GM19239 (cell line): Measurements from ENCODE around the gene FLYWCH2.
A peak's percentile ranks its signal among the peaks of the same experiment; 100 is the strongest.
"Not testable (repeated sequence)": the region's sequence is repeated elsewhere in the genome, so short reads cannot be mapped to it uniquely, and the experiment has no call there.

ENCODE experiments used
- DNase-seq: peaks from one replicate; pipeline ENCODE4 v3.0.0; 2011; ENCODE audit warnings: low spot score; ENCODE audit not compliant: insufficient read length
- FAIRE-seq: peaks from 2 replicates; lab custom pipeline; 2011; peaks lifted over from hg19 to GRCh38; lab: Jason Lieb, UNC

Gene FLYWCH2

DNA sequence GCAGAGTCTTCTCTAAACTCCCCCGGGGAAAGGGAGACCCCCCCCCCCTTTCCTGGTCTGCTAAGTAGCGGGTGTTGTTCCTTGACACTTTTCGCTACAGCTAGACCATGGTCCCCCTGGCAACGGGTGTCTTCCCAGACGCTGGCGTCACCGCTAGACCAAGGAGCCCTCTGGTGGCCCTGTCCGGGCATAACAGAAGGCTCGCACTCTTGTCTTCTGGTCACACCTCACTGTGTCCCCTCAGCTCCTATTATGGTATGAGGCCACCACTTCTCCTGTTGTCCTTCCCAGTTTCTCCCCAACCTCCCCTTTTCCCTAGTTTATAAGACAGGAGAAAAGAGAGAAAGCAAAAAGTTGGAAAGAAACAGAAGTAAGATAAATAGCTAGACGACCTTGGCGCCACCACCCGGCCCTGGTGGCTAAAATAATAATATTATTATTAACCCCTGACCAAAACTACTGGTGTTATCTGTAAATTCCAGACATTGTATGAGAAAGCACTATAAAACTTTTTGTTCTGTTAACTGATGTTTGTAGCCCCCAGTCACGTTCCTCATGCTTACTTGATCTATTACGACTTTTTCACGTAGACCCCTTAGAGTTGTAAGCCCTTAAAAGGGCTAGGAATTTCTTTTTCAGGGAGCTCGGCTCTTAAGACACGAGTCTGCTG lies 24.2 kb downstream of the FLYWCH2 start:
- DNase-seq, result not testable (repeated sequence)

DNA sequence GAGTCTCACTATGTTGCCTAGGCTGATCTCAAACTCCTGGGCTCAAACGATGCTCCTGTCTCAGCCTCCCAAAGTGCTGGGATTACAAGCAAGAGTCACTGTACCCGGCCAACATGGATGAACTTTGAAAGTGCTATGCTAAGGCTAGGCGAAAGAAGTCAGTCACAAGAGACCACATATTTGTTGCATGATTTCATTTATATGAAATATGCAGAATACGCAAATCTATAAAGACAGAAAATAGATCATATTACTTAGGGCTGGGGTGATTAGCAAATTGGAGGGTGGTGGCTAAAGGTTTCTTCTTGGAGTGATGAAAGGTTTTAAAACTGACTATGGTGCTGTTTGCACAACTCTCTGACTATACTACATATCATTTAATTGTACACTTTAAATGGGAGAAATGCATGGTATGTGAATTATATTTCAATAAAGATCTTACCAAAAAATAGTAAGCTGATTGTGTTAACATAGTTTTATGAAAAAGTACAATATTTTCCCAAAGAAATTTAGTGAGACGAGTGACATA lies 27.5 kb downstream of the FLYWCH2 start:
- FAIRE-seq, result no peak
- no peak for DNase-seq

More for the DNA sequence above, 24.2 kb downstream of the FLYWCH2 start:
- FAIRE-seq, result not testable (repeated sequence)

DNA sequence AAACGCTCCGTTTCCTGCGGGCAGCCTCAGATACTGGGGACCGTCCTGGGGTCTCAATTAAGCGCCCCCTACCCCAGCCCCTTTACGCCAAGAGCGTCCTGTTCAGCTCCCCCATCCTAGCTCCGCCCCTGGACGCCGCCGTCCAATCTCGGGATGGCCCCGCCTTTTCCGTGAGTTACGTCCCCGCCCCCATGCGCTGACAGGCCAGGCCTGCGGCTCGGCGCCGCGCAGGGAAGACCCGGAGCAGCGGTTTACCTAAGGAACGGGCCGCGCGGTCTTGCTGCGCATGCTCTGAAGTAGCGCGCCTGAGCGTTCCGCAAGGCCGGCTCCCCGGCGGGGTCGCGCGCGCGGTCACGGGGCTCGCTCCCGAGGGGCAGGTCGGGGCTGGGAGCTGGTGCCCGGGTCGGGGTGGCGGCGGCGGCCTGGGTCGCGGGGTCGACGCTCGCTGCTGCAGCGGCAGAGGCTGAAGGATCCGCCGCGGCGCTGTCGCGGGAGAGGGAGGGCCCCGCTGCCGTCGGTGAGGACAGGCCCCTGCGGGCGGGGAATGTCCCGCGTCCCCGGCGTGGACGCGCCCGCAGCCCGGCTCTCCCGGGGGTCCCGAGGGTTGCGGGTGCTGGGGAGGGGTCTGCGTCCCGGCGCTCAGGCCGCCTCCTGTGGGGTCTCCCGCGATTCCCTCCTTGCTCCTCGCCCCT lies 28.8 kb downstream of the FLYWCH2 start, which contains the start of gene FLYWCH1:
FLYWCH1 (plus strand) TSS at position 294 of the 692 bp plus-strand sequence. CDS start 17,755 bp downstream, outside the sequence.
- DNase-seq (peak; percentile 88), FAIRE-seq (peak; percentile 90)

DNA sequence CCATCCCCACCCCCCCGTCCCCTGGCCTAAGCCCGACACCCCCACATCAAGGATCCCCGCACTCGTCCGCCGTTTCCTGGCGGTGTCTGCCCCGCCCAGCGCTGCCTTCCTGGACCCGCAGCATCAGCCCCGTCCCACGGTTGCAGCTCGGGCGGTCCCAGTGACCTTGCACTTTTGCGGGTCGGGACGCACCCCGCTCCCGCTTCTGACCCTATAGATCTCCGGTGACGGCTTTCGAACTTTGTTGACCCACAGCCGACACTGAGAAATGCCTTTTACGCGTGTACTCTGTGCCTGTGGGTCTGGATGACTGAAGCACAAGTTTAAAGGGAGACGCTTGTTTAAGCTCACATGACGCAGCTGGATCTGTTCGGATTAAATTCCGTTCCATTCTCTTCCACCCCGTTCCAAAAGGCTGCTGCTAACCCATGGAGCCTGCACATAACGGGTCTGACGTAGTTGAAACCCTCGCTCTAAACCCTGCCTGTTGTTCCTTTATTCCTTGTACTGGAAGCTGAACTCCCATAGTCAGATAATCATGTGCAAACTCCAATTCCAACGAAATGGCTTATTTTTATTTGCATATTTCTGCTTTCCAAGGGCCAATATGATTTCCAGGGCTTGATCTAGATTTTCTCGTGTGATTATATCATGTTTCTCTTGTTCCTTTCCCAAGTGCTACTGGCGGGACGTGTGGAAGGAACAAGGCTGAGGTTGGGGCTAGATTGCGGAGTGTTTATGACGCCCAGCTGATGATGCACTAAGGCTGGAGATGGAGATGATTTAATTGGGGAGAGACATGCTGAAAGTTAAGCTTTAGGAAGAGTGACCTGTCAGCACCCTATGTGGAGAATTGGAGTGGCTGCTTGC lies 29.6 kb downstream of the FLYWCH2 start:
- DNase-seq (no peak), FAIRE-seq (no peak)

DNA sequence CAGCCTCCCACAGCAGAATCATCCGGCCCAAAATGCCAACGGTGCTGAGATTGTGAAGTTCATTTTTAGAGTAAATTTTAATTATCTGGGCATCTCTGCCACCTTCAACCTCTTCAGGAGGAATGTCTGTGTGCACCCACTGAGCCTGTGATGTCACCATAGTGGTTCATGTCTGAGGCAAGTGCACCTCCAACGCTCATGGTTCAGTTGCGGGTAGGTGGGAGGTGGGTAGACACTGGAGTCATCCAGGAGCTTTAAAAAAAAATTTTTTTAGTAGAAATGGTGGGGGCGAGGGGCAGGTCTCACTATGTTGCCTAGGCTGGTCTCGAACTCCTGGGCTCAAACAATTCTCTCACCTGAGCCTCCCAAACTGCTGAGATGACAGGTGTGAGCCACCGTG lies 30.6 kb downstream of the FLYWCH2 start:
- DNase-seq (no peak), FAIRE-seq (no peak)

DNA sequence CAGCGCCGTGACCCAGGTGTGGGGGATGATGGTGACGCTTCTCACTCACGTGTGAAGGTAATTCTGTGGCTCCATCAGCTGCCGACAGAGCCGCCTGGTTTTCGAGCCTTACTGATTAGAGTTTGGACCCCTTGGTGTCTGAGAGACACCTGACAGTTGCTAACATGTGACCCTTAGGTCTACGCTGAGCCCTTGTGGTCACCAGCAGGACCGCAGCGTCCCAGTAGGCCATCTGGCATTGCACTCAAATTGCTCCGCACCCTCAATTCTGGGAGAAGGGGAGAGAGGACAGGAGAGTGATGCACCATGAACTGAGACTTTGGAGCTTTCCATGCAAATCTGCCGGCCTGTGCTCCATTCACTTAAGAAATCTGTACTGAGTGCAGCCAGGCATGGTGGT lies 31.2 kb downstream of the FLYWCH2 start:
- FAIRE-seq (no peak), DNase-seq (no peak)

DNA sequence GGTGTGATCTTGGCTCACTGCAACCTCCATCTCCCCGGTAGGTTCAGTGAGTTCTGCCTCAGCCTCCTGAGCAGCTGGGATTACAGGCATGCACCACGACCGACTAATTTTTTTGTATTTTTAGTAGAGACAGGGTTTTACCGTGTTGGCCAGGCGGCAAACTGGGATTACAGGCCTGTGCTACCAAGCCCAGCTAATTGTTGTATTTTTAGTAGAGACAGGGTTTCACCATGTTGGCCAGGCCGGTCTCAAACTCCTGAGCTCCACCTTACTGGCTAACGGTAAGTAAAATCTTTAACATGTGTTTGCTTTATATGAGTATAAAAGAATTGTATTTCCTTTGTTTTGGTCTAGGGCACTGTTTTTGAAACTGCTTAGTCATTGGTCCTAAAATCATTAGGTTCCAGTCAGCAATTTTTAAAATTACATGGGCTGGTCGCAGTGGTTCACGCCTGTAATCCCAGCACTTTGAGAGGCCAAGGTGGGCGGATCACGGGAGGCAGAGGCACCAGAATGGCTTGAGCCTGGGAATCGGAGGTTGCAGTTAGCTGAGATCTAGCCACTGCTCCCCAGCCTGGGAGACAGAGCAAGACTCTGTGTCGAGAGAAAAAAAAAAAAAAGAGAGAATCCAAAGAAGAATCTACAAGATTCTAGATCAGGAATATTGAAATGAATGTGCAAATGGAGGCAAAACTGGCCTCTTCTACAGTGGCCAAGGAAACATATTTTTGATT lies 32.3 kb downstream of the FLYWCH2 start:
- no peak for DNase-seq
- no peak for FAIRE-seq

DNA sequence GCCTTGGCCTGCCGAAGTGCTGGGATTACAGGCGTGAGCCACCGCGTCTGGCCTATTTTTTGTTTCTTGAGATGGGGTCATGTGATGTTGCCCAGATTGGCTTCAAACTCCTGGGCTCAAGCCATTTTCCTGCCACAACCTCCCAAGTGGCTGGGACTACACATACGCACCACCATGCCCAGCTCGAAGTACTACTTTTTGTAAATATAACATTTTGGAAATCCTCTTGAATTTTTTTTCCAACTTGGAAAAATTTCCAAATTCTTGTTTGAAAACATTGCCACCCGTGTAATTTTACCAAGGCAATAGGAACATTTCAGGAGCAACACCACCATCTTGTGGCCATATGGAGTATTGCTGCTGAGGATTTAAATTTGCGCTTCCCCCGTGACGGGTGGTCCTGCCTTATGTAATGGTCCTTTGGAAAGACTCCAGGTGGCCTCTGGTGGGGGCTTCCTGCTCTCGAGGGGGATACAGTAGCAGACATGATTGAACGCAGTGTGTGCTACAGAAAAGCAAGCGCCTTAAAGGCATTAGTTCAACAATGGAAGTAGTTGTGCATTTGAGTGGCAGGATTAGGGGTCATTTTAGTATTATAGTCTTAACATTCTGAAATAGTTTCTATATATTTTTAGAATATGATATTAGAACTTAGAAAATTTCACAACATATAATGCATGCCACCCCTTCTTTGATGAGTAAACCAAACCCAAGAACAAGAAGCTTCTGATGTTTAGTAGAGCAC lies 36.7 kb downstream of the FLYWCH2 start:
- no peak for DNase-seq
- FAIRE-seq, result peak; percentile 86

DNA sequence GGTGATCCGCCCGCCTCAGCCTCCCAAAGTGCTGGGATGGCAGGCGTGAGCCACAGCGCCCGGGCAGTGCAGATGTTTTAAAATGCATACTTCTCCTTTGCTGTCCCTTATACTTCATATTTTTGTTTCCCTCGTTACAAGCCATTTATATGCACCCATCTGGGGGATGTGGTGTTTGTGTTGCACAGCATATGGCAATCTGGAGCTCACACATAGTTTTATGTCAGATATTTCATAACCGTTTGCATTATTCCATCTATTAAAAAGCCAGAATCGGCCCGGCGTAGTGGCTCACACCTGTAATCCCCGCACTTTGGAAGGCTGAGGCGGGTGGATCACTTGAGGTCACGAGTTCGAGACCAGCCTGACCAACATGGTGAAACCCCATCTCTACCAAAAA lies 40.5 kb downstream of the FLYWCH2 start:
- FAIRE-seq (no peak), DNase-seq (no peak)

DNA sequence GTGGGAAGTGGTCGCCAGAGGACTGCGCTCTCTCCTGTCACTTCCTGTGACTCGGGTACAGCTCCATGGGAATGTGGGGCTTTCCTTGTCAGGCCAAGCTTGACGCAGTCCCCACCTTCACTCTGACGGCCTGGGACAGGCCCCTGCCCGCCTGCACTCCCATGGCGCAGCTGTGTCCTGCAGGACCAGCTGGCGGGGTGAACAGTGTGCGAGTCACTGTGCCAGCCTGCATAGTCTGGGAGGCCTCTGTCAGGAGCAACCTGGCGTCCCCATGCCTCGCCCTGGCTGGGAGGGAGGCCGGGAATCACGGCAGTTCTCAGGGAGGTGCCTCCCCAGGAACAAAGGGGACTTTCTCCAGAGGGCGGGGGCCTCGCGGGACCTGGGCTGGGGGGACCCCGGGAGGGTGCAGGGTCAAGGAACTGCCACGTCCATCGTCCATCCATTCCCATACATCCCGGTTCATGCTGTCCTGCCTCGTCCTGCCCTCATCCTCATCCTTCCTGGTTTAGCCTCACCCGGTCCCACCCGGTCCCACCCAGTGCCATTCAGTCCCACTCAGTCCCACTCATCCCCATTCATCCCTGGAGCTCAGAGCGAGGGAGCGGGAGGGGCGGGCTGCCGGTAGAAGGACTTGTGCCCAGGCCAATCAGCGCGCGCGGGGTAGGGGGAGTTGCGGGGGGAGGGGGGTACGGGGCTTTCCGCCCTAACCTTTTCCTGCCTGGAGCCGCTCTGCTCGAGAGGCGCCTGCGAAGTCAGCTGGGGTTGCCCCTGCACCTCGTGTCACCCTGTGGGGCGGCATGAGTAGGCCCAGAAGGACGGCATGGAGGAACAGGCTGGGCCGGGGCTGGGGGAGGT lies 42.1 kb downstream of the FLYWCH2 start:
- FAIRE-seq (no peak), DNase-seq (no peak)

DNA sequence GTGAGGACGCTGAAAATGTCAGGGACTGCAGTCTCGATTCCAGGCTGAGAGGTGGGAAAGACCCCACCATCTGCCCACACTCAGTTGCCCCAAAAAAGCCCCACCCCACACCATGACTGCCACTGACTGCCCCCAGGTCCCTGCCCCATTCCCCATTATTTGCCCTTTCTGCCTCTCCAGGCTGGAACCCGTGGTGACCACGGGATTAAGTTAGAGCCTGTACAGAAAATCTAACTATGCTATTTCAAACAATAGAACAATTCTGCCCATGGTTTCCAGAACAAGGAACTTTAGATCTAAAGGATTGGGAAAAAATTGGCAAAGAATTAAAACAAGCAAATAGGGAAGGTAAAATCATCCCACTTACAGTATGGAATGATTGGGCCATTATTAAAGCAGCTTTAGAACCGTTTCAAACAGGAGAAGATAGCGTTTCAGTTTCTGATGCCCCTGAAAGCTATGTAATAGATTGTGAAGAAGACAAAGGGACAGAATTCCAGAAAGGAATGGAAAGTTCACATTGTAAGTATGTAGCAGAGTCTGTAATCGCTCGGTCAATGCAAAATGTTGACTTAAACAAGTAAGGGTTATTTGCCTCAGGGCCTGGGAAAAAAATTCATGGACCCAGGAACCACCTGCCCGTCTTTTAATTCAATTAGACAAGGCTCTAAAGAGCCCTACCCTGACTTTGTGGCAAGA lies 43.1 kb downstream of the FLYWCH2 start:
- no peak for DNase-seq
- FAIRE-seq, result no peak

DNA sequence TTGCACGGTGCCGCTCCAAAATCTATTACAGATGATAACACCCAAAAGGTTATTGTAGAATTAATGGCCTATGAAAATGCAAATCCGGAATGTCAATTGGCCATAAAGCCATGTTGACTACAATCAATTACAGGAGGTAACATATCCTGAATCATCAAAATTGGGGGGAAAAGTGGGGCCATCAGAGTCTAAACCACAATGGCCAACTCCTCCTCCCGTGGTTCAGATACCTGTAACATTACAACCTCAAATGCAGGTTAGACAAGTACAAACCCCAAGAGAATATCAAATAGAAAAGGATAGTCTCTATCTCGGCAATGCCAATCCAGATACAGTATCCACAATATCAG lies 43.6 kb downstream of the FLYWCH2 start:
- DNase-seq (no peak), FAIRE-seq (no peak)

DNA sequence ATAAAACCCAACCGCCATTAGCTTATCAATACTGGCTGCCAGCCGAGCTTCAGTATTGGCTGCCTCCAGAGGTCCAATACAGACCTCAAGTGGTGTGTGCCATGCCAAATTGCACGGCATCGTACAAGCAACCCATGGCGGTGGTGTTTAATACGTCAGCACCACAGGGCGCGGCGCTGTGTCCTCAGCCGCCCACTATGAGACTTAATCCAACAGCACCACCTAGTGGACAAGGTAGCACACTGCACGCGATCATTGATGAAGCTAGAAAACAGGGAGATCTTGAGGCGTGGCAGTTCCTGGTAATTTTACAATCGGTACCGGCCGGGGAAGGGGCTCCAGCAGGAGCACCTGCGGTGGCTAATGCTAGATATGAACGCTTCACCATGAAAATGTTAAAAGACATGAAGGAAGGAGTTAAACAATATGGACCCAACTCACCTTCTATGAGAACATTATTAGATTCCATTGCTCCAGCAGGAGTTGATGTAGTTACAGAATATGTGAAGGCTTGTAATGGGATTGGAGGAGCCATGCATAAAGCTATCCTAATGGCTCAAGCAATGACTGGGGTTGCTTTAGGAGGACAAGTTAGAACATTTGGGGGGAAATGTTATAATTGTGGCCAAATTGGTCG lies 44.1 kb downstream of the FLYWCH2 start:
- DNase-seq (peak; percentile 68), FAIRE-seq (peak; percentile 94)

DNA sequence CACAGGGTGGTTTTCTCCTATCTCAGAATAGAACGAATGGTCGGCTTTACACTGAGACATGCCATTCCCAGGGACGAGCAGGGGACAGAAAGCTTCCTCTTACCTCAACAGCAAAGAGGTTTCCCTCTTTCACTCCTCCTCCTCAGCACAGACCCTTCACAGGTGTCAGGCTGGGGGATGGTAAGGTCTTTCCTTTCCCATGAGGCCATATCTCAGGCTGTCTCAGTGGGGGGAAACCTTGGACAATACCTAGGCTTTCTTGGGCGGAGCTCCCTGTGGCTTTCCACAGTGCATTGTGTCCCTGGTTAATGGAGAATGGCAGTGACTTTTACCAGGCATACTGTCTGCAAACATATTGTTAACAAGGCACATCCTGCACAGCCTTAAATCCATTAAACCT lies 45.1 kb downstream of the FLYWCH2 start:
- DNase-seq, FAIRE-seq: not testable (repeated sequence)

DNA sequence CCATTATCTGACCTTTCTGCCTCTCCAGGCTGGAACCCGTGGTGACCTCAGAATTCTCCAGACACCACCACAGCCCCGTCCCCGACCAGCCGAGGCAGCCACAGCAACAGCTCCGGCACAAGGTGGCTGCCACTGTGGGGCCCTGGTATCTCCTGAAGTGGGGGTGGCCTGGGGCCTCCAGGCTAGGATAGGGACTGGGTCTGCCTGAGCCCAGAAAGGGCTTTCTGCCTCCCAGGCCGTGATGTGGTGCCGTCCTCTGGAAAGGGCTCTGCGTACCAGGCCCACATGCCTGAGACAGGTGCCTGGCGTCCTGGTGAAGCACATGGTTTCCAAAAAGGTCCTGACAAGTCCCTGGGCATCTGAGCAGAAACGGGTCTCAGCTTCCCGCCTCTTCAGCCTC lies 45.8 kb downstream of the FLYWCH2 start:
- DNase-seq (no peak), FAIRE-seq (no peak)

DNA sequence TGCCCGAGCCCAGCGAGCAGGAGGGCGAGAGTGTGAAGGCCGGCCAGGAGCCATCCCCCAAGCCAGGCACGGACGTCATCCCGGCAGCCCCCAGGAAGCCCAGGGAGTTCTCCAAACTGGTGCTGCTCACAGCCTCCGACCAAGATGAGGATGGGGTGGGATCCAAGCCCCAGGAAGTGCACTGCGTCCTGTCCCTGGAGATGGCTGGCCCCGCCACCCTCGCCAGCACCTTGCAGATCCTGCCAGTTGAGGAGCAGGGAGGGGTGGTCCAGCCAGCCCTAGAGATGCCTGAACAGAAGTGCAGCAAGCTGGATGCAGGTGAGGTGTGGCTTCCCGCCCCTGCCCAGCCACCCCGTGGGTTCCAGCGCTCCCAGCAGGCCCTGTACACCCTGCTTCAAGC lies 46.7 kb downstream of the FLYWCH2 start:
- no peak for DNase-seq
- no peak for FAIRE-seq

DNA sequence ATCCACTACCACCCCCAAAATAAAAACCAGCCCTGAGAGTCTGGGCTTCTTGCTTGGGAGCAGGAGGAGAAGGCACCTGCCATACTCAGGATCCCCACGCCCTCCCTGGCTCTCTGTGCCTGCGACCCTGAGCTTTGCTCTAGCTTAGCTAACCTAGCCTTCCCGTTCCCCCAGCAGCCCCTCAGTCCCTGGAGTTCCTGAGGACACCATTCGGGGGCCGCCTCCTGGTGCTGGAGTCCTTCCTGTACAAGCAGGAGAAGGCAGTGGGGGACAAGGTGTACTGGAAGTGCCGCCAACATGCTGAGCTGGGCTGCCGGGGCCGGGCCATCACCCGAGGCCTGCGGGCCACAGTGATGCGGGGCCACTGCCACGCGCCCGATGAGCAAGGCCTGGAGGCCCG lies 47.2 kb downstream of the FLYWCH2 start:
- no peak for FAIRE-seq
- no peak for DNase-seq
